CD4-positive, CD25-positive, alpha-beta regulatory T cell (primary cell): ENCODE results near the gene CCDC91. TPM values are rescaled to one million over a fixed set of nuclear protein-coding genes. Genes with fewer than 3 reads are reported as not detected.
A peak's percentile ranks its signal among the peaks of the same experiment; 100 is the strongest.

ENCODE experiments used
- ATAC-seq, 2 donors: fragments of 150-1000 bp; cut with Tn5 transposase; one replicate each; pipeline ENCODE4 v1.10.0; 2021; ENCODE audit warnings: low read depth in 2 of 2, moderate number of reproducible peaks in 2 of 2, moderate library complexity in 1 of 2
- DNase-seq, 3 donors: peaks; one replicate each; pipeline versions ENCODE4 v3.0.0 to v3.0.0-alpha.2; 2012 to 2022; ENCODE audit warnings: mixed read lengths in 1 of 3
- H3K27ac ChIP-seq: one replicate; pipeline ENCODE4 v1.7.0; 2013; ENCODE audit warnings: mild to moderate bottlenecking, low read length; ENCODE audit not compliant: insufficient read depth, poor library complexity, severe bottlenecking
- H3K27me3 ChIP-seq: one replicate; pipeline ENCODE4 v1.7.0; 2013; ENCODE audit warnings: low read length; ENCODE audit not compliant: control insufficient read depth, insufficient read depth
- H3K36me3 ChIP-seq: one replicate; pipeline ENCODE4 v1.7.0; 2013; ENCODE audit warnings: mild to moderate bottlenecking, low read length, moderate library complexity; ENCODE audit not compliant: control insufficient read depth, insufficient read depth
- H3K4me1 ChIP-seq: 2 replicates; pipeline ENCODE4 v1.7.0; 2013; ENCODE audit warnings: mild to moderate bottlenecking, low read length; ENCODE audit not compliant: insufficient read depth, control insufficient read depth, poor library complexity, severe bottlenecking
- H3K4me3 ChIP-seq: one replicate; pipeline ENCODE4 v1.7.0; 2013; ENCODE audit warnings: low read depth, mild to moderate bottlenecking, low read length, moderate library complexity
- H3K9me3 ChIP-seq, 2 experiments: 1 replicate in 1 of 2; 2 replicates in 1 of 2; pipeline ENCODE4 v1.7.0; 2013; ENCODE audit warnings: low read length in 2 of 2, mild to moderate bottlenecking in 1 of 2, moderate library complexity in 1 of 2; ENCODE audit not compliant: control insufficient read depth in 2 of 2
- H3K27ac Mint-ChIP-seq, 3 donors: one replicate each; pipeline ENCODE4 v1.8.0; 2020 to 2022; ENCODE audit warnings: mild to moderate bottlenecking in 3 of 3, mixed read lengths in 3 of 3, moderate library complexity in 2 of 3
- H3K27me3 Mint-ChIP-seq: one replicate; pipeline ENCODE4 v1.8.0; 2022; ENCODE audit warnings: mild to moderate bottlenecking, mixed read lengths
- H3K36me3 Mint-ChIP-seq: one replicate; pipeline ENCODE4 v1.8.0; 2020; ENCODE audit warnings: mixed read lengths
- H3K4me1 Mint-ChIP-seq, 4 donors: one replicate each; pipeline ENCODE4 v1.8.0; 2020 to 2022; ENCODE audit warnings: mixed read lengths in 4 of 4, mild to moderate bottlenecking in 1 of 4
- H3K4me3 Mint-ChIP-seq, 4 donors: one replicate each; pipeline ENCODE4 v1.8.0; 2020 to 2022; ENCODE audit warnings: mild to moderate bottlenecking in 4 of 4, mixed read lengths in 4 of 4, moderate library complexity in 3 of 4
- H3K9me3 Mint-ChIP-seq, 7 donors: one replicate each; pipeline ENCODE4 v1.8.0; 2020 to 2022; ENCODE audit warnings: mixed read lengths in 7 of 7, mild to moderate bottlenecking in 3 of 7, moderate library complexity in 2 of 7
- polyA plus RNA-seq, 4 donors: library from polyadenylated mRNA; unstranded; fragments of 300-500 nt; fragmentation: Illumina TruSeq; gene quantifications; one replicate each; pipeline ENCODE4 v1.2.3, GENCODE V29; 2021
- total RNA-seq: library from RNA; stranded (reverse); gene quantifications from one replicate; pipeline ENCODE4 v1.2.3, GENCODE V29; 2022

Gene CCDC91
- total and polyA plus RNA-seq, 5 donors from 2014 or later = 59.4 to 74.0 (median 66.2) TPM

DNA sequence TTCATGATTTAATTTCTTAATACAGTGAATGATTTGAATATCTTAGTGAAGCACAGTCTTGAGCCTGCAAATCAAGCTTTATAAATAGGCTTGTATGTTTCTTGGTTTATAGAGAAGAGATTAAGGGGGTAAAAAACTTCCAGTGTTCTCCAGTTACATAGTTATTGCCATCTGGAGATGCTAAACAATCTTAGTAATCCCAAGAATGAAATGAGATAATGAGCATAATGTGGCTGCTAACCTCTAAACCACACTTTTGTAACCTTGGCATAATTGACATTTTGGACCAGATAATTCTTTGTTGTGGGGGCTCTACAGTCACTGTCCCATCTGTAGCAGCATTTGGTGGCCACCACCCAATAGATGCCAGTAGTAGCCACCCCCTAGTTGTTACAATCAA, 316.8 kb downstream of the CCDC91 start:
- Mint-ChIP-seq H3K36me3 (peaks cover 24% of the 10 kb centered on the region), H3K27ac (no peak overlapping the region), H3K9me3 (peaks cover 0 to 5% (median 3%) of the 10 kb centered on the region in 7 donors), H3K4me1 (peaks cover 0 to 4% (median 3%) of the 10 kb centered on the region in 4 donors), H3K4me3 (no peak overlapping the region), H3K27me3 (no peaks in the 10 kb centered on the region)
- H3K27me3 ChIP-seq = no peaks in the 10 kb centered on the region
- H3K9me3 ChIP-seq = no peaks in the 10 kb centered on the region
- no peak overlapping the region for H3K27ac ChIP-seq
- no peaks in the 10 kb centered on the region for H3K36me3 ChIP-seq
- ATAC-seq (no peak), DNase-seq (no peak)
- no peaks in the 10 kb centered on the region for H3K4me1 ChIP-seq
- no peak overlapping the region for H3K4me3 ChIP-seq

- Histone ChIP-seq H3K4me1 (no peaks in the 10 kb centered on the region), H3K9me3 (no peaks in the 10 kb centered on the region), H3K27me3 (no peaks in the 10 kb centered on the region), H3K36me3 (no peaks in the 10 kb centered on the region), H3K4me3 (no peak overlapping the region), H3K27ac (no peak overlapping the region)
- Mint-ChIP-seq H3K27ac (no peak overlapping the region), H3K4me1 (peaks cover 0 to 4% (median 3%) of the 10 kb centered on the region in 4 donors), H3K36me3 (peaks cover 22% of the 10 kb centered on the region), H3K4me3 (no peak overlapping the region), H3K27me3 (no peaks in the 10 kb centered on the region), H3K9me3 (peaks cover 0 to 5% (median 3%) of the 10 kb centered on the region in 7 donors)
- DNase-seq (no peak), ATAC-seq (no peak)
Measured at GRCh38 chr12:28507867-28508266, 317.6 kb downstream of the CCDC91 start.

GRCh38 chr12:28512406-28512805, 322.1 kb downstream of the CCDC91 start:
- Mint-ChIP-seq H3K27me3 (no peaks in the 10 kb centered on the region), H3K36me3 (peaks cover 23% of the 10 kb centered on the region), H3K27ac (no peak overlapping the region), H3K9me3 (peaks cover 0 to 8% (median 1%) of the 10 kb centered on the region in 7 donors), H3K4me3 (no peak overlapping the region), H3K4me1 (peaks cover 6 to 26% (median 13%) of the 10 kb centered on the region in 4 donors)
- ATAC-seq = no peak
- no peaks in the 10 kb centered on the region for H3K4me1 ChIP-seq
- no peaks in the 10 kb centered on the region for H3K36me3 ChIP-seq
- no peak overlapping the region for H3K27ac ChIP-seq
- no peak for DNase-seq
- H3K9me3 ChIP-seq = no peaks in the 10 kb centered on the region
- no peaks in the 10 kb centered on the region for H3K27me3 ChIP-seq
- H3K4me3 ChIP-seq = no peak overlapping the region

GRCh38 chr12:28512876-28513275, 322.6 kb downstream of the CCDC91 start:
- ATAC-seq = no peak
- no peaks in the 10 kb centered on the region for H3K9me3 ChIP-seq
- DNase-seq = no peak
- H3K27me3 ChIP-seq = no peaks in the 10 kb centered on the region
- H3K27ac ChIP-seq = no peak overlapping the region
- Mint-ChIP-seq H3K27ac (no peak overlapping the region), H3K4me1 (peaks cover 6 to 26% (median 13%) of the 10 kb centered on the region in 4 donors), H3K27me3 (no peaks in the 10 kb centered on the region), H3K4me3 (no peak overlapping the region), H3K36me3 (peaks cover 23% of the 10 kb centered on the region), H3K9me3 (peaks cover 0 to 8% (median 3%) of the 10 kb centered on the region in 7 donors)
- H3K36me3 ChIP-seq = no peaks in the 10 kb centered on the region
- H3K4me3 ChIP-seq = no peak overlapping the region
- H3K4me1 ChIP-seq = no peaks in the 10 kb centered on the region

GRCh38 chr12:28513983-28514382, 323.7 kb downstream of the CCDC91 start:
- Histone ChIP-seq H3K9me3 (no peaks in the 10 kb centered on the region), H3K4me3 (no peak overlapping the region), H3K36me3 (no peaks in the 10 kb centered on the region), H3K27ac (no peak overlapping the region), H3K4me1 (no peaks in the 10 kb centered on the region), H3K27me3 (no peaks in the 10 kb centered on the region)
- Mint-ChIP-seq H3K27me3 (no peaks in the 10 kb centered on the region), H3K9me3 (peaks cover 0 to 16% (median 3%) of the 10 kb centered on the region in 7 donors), H3K4me1 (peaks cover 6 to 33% (median 17%) of the 10 kb centered on the region in 4 donors), H3K36me3 (peaks cover 28% of the 10 kb centered on the region), H3K4me3 (no peak overlapping the region), H3K27ac (peak overlapping the region in 1 of 3 donors; percentile 1)
- DNase-seq = no peak
- ATAC-seq = no peak

GRCh38 chr12:28517101-28517500, 326.8 kb downstream of the CCDC91 start:
- peaks cover 0 to 33% (median 4%) of the 10 kb centered on the region in 7 donors for H3K9me3 Mint-ChIP-seq
- no peak overlapping the region for H3K27ac ChIP-seq

DNA sequence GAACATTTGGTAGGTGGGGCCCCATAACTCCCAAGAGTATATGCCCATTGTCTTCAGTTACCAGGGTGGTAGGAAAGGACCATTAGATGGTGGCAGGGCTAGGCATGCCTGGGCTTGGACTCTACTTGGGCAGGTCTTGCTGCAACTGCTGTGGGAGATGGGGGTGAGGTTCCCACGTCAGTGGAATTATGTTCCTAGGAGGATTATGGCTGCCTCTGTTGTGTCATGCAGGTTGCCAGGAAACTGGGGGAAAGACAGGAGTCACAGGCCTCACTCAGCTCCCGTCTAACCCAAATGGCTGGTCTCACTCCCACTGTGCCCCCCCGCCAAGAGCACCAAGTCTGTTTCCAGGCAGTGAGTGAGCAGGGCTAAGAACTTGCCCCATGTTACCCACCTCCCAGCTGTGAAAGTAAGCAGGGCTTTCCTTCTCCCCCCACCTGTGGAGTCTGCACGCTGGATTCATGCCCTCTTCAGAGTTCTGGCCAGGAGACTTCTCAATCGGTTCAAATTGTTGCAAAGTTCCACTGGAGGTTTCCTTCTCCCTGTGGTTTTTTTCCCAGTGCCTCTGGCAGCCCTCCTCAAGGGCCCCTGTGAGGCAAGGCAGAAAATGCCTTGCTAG, 337.5 kb downstream of the CCDC91 start:
- Mint-ChIP-seq H3K27ac (no peak overlapping the region), H3K36me3 (peaks cover 38% of the 10 kb centered on the region), H3K27me3 (no peaks in the 10 kb centered on the region), H3K4me3 (no peak overlapping the region), H3K9me3 (peaks cover under 1 to 31% (median 14%) of the 10 kb centered on the region in 7 donors), H3K4me1 (peaks cover 0 to 22% (median 16%) of the 10 kb centered on the region in 4 donors)
- peaks cover 8 to 12% of the 10 kb centered on the region in 2 experiments for H3K9me3 ChIP-seq
- H3K27me3 ChIP-seq = no peaks in the 10 kb centered on the region
- DNase-seq (no peak), ATAC-seq (no peak)
- no peaks in the 10 kb centered on the region for H3K36me3 ChIP-seq
- no peaks in the 10 kb centered on the region for H3K4me1 ChIP-seq
- H3K27ac ChIP-seq = no peak overlapping the region
- H3K4me3 ChIP-seq = no peak overlapping the region

More at GRCh38 chr12:28517101-28517500, 326.8 kb downstream of the CCDC91 start:
- Mint-ChIP-seq H3K4me3 (no peak overlapping the region), H3K36me3 (peaks cover 25% of the 10 kb centered on the region), H3K27me3 (no peaks in the 10 kb centered on the region), H3K27ac (no peak overlapping the region), H3K4me1 (peaks cover 6 to 32% (median 16%) of the 10 kb centered on the region in 4 donors)
- H3K36me3 ChIP-seq = no peaks in the 10 kb centered on the region
- DNase-seq (no peak), ATAC-seq (no peak)
- H3K27me3 ChIP-seq = no peaks in the 10 kb centered on the region
- no peaks in the 10 kb centered on the region for H3K4me1 ChIP-seq
- H3K4me3 ChIP-seq = no peak overlapping the region
- H3K9me3 ChIP-seq = no peaks in the 10 kb centered on the region

DNA sequence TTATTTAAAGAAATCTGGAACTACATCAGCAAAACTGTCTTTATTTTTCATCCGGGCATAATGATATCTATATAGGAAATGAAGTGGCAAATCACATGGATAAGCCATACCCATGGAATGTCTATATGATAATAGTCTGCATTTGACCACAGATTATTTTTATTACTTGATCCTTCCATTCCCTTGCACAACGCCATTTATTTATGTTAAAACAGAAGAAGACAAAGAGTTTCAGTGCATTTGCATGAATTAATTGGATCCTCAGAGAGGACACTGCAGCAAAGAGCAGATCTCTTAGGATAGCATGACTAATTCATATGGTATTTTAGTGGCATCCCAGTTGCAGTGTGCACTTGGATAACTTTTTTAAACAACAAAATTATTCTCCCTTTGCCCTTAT, 345.0 kb downstream of the CCDC91 start:
- H3K4me3 ChIP-seq = no peak overlapping the region
- Mint-ChIP-seq H3K4me3 (no peak overlapping the region), H3K36me3 (peaks cover 15% of the 10 kb centered on the region), H3K9me3 (peaks cover 0 to 2% (median 0%) of the 10 kb centered on the region in 7 donors), H3K4me1 (peaks cover 10 to 12% (median 11%) of the 10 kb centered on the region in 4 donors), H3K27ac (no peak overlapping the region), H3K27me3 (no peaks in the 10 kb centered on the region)
- H3K36me3 ChIP-seq = no peaks in the 10 kb centered on the region
- H3K27me3 ChIP-seq = no peaks in the 10 kb centered on the region
- no peak overlapping the region for H3K27ac ChIP-seq
- no peaks in the 10 kb centered on the region for H3K9me3 ChIP-seq
- no peaks in the 10 kb centered on the region for H3K4me1 ChIP-seq
- ATAC-seq (no peak), DNase-seq (no peak)
